Posterior cingulate gyrus (tissue), 11 donors: Measurements from ENCODE around the gene MFNG.

Source experiments
- DNase-seq, 10 donors: peaks; one replicate each; pipeline versions ENCODE4 v3.0.0 to v3.0.0-alpha.2; 2020 to 2021; ENCODE audit warnings: mixed read lengths in 3 of 10
- intact Hi-C: fragments of 100-400 bp; cut with DNase I; formaldehyde crosslinking; loops from one replicate; pipeline ENCODE4 v1.15.1; 2023

Gene MFNG

DNA sequence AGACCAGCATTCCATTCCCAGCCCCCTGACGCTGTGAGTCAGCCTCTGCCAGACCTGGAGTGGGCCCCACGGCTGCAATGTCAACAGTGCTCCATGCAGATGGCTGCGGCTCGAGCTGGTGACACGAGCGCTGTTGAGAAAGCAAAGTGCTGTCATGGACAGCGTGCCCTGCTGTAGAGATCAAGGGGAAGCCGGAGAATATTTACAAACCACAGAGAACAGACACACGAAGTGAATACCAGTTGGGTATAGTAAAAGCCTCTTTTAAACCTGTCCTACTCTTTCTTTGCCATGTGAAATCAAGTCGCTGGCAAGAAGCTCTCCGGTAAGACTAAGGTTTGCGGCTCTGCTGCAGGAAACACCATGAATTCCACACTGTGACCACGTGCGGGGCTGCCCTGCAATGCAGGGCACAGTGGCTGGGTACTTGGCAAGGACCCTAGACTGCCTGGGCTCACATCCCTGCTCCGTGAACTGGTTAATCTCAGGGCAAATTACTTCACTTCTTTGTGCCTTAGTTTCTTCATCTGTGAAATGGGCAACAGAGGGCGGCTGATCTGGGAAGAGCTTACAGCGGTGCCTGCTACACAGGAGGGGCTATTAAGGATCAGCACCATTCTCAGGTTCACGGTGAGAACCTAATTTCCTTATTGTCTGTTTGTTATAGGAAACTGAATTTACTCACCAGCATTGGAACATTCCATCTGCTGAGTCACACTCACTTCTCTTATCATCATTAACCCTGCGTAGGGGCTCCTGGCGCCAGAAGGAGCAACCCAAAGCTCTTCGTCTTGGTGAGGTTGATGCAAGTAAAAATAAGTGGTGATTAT lies 31.1 kb downstream of the MFNG start:
- DNase-seq = peak in 1 of 10 donors; percentile 82
- intact Hi-C loops = no loop called here

GRCh38 chr22:37453696-37454095 lies 32.5 kb downstream of the MFNG start:
- intact Hi-C loops = no loop called here
- DNase-seq = peak in 1 of 10 donors; percentile 65

DNA sequence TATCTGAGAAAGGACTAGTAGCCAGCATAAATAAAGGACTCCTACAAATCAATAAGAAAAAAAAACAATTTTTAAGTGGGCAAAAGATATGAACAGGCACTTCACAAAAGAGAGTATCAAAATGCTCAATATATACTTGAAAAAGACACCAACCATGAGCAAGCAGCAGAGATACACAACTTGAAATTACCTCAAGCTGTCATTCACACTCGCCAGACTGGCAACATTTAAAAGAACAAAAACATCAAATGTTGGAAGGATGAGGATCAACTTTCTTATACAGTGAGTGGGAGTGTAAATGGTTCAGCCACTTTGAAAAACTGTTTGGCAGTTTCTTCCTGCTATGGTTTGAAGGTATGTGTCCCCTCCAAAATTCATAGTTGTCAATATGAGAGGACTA lies 35.0 kb downstream of the MFNG start:
- DNase-seq = no peak
- intact Hi-C loops = no loop called here

- intact Hi-C loops = no loop called here
- DNase-seq = peak in 1 of 10 donors; percentile 64
Observed at GRCh38 chr22:37449331-37450001, 36.7 kb downstream of the MFNG start.

- DNase-seq = peak in 2 of 10 donors; percentile 79 to 81
- intact Hi-C loops = no loop called here
Observed at GRCh38 chr22:37448516-37449127, 37.6 kb downstream of the MFNG start.

DNA sequence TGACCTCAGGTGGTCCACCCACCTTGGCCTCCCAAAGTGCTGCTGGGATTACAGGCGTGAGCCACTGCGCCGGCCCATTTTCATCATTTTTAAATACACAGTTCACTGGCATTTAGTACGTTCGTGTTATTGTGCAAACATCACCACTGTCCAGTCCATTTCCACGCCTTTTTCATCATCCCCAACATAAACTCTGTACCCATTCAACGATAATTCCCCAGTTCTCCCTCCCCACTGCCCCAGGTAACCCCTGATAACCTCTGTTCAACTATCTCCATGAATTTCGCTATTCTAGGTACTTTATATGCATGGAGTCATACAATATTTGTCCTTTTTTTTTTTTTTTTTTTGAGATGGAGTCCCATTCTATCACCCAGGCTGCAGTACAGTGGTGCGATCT lies 40.7 kb downstream of the MFNG start:
- intact Hi-C loops = no loop called here
- no peak for DNase-seq

DNA sequence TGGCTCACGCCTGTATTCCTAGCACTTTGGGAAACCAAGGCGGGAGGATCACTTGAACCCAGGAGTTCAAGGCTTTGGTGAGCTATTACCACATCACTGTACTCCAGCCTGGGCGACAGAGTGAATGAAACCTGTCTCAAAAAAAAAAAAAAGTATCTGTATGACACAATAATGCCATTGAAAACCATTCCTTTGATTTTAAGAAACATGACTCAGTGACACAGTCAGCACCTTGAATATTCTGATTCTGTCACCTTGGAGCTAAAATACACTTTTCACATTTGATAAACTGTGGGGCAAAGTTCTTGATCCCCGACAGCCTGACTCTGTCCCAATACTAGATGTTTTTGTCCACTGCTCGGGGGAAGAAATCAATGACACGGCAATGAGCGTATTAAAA lies 42.2 kb downstream of the MFNG start:
- intact Hi-C loops = no loop called here
- DNase-seq = peak in 1 of 10 donors; percentile 0

- peak in 3 of 10 donors; percentile 44 to 69 (median 55) for DNase-seq
- intact Hi-C loops = no loop called here
Observed at GRCh38 chr22:37443086-37443485, 43.1 kb downstream of the MFNG start.

- peak in 2 of 10 donors; percentile 2 to 16 for DNase-seq
- intact Hi-C loops = no loop called here
Observed at GRCh38 chr22:37442537-37442936, 43.6 kb downstream of the MFNG start.

DNA sequence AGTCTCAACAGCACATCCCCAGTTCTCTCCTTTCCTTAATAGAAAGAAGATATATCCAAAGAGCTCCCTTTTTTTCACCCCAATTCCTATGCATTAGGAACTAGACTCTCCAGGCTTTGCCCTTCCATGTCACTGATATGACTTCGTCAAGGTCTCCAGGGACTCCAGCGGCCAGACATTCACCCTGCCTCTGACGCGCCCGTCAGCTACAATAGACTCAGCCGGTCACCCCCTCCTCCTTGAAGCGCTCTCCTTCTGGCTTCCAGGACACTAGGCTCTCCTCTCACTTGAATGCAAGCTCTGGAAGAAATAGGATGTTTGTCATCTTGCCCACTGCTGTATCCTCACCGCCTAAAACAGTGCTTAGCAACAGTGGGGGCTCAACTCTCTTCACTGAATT lies 44.0 kb downstream of the MFNG start:
- intact Hi-C loops = no loop called here
- DNase-seq = peak in 2 of 10 donors; percentile 13 to 19

DNA sequence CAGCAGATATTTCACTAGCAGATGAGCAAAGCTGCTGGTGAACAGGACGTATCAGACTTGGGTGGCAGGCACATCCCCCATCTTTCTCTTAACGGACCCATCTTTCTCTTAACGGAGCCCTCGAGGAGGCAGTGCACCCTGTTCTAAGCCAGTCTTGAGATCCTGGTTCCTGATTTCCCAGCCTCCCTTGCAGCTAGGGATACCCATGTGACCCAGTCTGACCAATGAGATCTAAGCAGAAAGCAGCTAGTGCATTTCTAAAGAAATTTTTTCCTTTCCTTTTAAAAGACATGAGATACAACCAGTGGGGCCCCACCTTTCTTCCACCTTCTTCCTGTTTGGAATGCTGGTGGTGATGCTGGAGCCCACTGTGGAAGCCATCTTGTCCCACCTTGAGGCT lies 45.3 kb downstream of the MFNG start:
- intact Hi-C loops = no loop called here
- DNase-seq = peak in 2 of 10 donors; percentile 4 to 5

- intact Hi-C loops = no loop called here
- DNase-seq = peak in 2 of 10 donors; percentile 40 to 49
Observed at GRCh38 chr22:37439347-37439746, 46.8 kb downstream of the MFNG start.

GRCh38 chr22:37435970-37436603 lies 50.1 kb downstream of the MFNG start:
- intact Hi-C loops = no loop called here
- peak in 2 of 10 donors; percentile 54 to 57 for DNase-seq

- DNase-seq = peak in 1 of 10 donors; percentile 38
Observed at GRCh38 chr22:37433786-37434185, 52.4 kb downstream of the MFNG start.

GRCh38 chr22:37432708-37433054 lies 53.5 kb downstream of the MFNG start:
- intact Hi-C loops = no loop called here
- DNase-seq = no peak

More at GRCh38 chr22:37433786-37434185, 52.4 kb downstream of the MFNG start:
- intact Hi-C loops = no loop called here

GRCh38 chr22:37431801-37432707 lies 54.1 kb downstream of the MFNG start:
- intact Hi-C loops = no loop called here
- no peak for DNase-seq

- intact Hi-C loops = no loop called here
Observed at GRCh38 chr22:37431366-37431765, 54.8 kb downstream of the MFNG start.

DNA sequence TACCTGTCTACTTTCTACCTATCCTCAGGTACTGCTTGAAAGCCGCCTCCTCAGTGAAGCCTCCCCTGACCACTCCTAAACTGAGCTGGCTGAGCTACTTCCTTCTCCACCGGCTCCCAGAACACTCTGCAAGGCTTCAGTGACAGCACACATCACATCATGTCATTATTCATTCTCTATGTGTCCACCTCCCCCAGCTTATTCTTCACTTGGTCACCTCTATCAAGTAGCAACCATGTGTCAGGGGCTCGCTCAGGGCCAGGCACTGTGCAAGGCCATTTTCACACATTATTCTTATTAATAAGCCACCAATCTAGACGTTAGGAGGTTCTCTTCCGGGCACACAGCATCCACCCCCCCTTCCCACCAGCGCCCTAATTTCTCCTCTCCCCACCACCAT lies 55.2 kb downstream of the MFNG start:
- intact Hi-C loops = no loop called here
- no peak for DNase-seq

More at GRCh38 chr22:37431366-37431765, 54.8 kb downstream of the MFNG start:
- no peak for DNase-seq

- intact Hi-C loops = loop anchor here (5.0 kb wide), 2 partner anchors 92 to 112 kb away; no protein-coding TSS in a partner anchor
- peak in 4 of 10 donors; percentile 54 to 88 (median 74) for DNase-seq
Observed at GRCh38 chr22:37428649-37429586, 57.3 kb downstream of the MFNG start.
